Prostate gland (tissue), 2 donors: ENCODE measurements around the gene GRIK3.

Source experiments
- CTCF ChIP-seq, 4 experiments: fragments of 200-600 bp in 2 of 4; fragments of 450-650 bp in 2 of 4; sonication (generic) in 2 of 4; IDR thresholded peaks; 1 replicate in 3 of 4; 2 replicates in 1 of 4; pipeline ENCODE4 v1.5.1; 2016 to 2019; ENCODE audit warnings: antibody characterized with exemption in 4 of 4, mild to moderate bottlenecking in 2 of 4, moderate library complexity in 2 of 4
- POLR2A ChIP-seq: fragments of 450-650 bp; IDR thresholded peaks from one replicate; pipeline ENCODE4 v1.6.1; 2016; ENCODE audit warnings: antibody characterized with exemption, mild to moderate bottlenecking
- POLR2AphosphoS5 ChIP-seq: sonication (generic); formaldehyde crosslinking; IDR thresholded peaks from one replicate; pipeline ENCODE4 v1.6.1; 2017; ENCODE audit warnings: antibody characterized with exemption

GRCh38 chr1:37073854-37074379 lies 39.6 kb upstream of the GRIK3 start:
- TF ChIP-seq CTCF (IDR thresholded peaks at IDR 0.05) (no peak), POLR2A (no peak), POLR2AphosphoS5 (no peak)
